ENCODE measurements around the gene ARHGAP26. TPM values are rescaled to one million over a fixed set of nuclear protein-coding genes. Genes with fewer than 3 reads are reported as not detected.
"Not testable (repeated sequence)": the region's sequence is repeated elsewhere in the genome, so short reads cannot be mapped to it uniquely, and the experiment has no call there.

Gene ARHGAP26
- total RNA-seq, 4 donors from 2014 or later, result 11.1 to 36.1 (median 21.8) TPM

- peak in 1 of 2 donors; percentile 55 for TF ChIP-seq CTCF (IDR thresholded peaks at IDR 0.05)
- H3K36me3 ChIP-seq, H3K27ac ChIP-seq: not testable (repeated sequence)
These were observed 195.3 kb downstream of the ARHGAP26 start for GRCh38 chr5:142965258-142966120.

GRCh38 chr5:142966121-142966420 is 195.9 kb downstream of the ARHGAP26 start:
- Histone ChIP-seq H3K9me3 (no peaks in the 10 kb centered on the region), H3K27ac (no peak overlapping the region), H3K4me3 (no peak overlapping the region), H3K27me3 (no peaks in the 10 kb centered on the region), H3K36me3 (no peaks in the 10 kb centered on the region), H3K4me1 (no peaks in the 10 kb centered on the region)
- TF ChIP-seq CTCF (IDR thresholded peaks at IDR 0.05), result no peak
- TF ChIP-seq POLR2A (IDR thresholded peaks at IDR 0.05), result no peak
- TF ChIP-seq POLR2AphosphoS5 (IDR thresholded peaks at IDR 0.05), result no peak
- TF ChIP-seq EP300 (IDR thresholded peaks at IDR 0.05), result no peak
- DNase-seq (ENCODE audit: low spot score in 2 of 2), result no peak
- 90% methylated on average over 3 of the region's 3 CpGs for WGBS

More at GRCh38 chr5:142965258-142966120, 195.3 kb downstream of the ARHGAP26 start:
- H3K27me3 ChIP-seq; H3K9me3 ChIP-seq; H3K4me3 ChIP-seq; H3K4me1 ChIP-seq; DNase-seq (ENCODE audit: low spot score in 2 of 2): not testable (repeated sequence)
- 51% methylated on average over 17 of the region's 17 CpGs for WGBS

- Histone ChIP-seq H3K27ac (no peak overlapping the region), H3K36me3 (no peaks in the 10 kb centered on the region), H3K4me3 (no peak overlapping the region), H3K9me3 (no peaks in the 10 kb centered on the region), H3K27me3 (no peaks in the 10 kb centered on the region), H3K4me1 (no peaks in the 10 kb centered on the region)
- 82% methylated on average over 2 of the region's 2 CpGs for WGBS
- no peak for DNase-seq (ENCODE audit: low spot score in 2 of 2)
- TF ChIP-seq POLR2A (IDR thresholded peaks at IDR 0.05), result no peak
These were observed 199.0 kb downstream of the ARHGAP26 start for GRCh38 chr5:142969186-142969585.

GRCh38 chr5:142969624-142970439 is 199.7 kb downstream of the ARHGAP26 start:
- no peaks in the 10 kb centered on the region for H3K9me3 ChIP-seq
- DNase-seq (ENCODE audit: low spot score in 2 of 2), result no peak
- no peaks in the 10 kb centered on the region for H3K27me3 ChIP-seq
- H3K4me1 ChIP-seq, result no peaks in the 10 kb centered on the region
- 76% methylated on average over 3 of the region's 3 CpGs for WGBS
- no peak overlapping the region for H3K27ac ChIP-seq
- H3K36me3 ChIP-seq, result no peaks in the 10 kb centered on the region
- no peak overlapping the region for H3K4me3 ChIP-seq
- no peak for TF ChIP-seq CTCF (IDR thresholded peaks at IDR 0.05)
- no peak for TF ChIP-seq POLR2A (IDR thresholded peaks at IDR 0.05)
- TF ChIP-seq POLR2AphosphoS5 (IDR thresholded peaks at IDR 0.05), result no peak
- TF ChIP-seq EP300 (IDR thresholded peaks at IDR 0.05), result no peak

GRCh38 chr5:142970440-142971030 is 200.4 kb downstream of the ARHGAP26 start:
- no peak for DNase-seq (ENCODE audit: low spot score in 2 of 2)
- Histone ChIP-seq H3K4me3 (no peak overlapping the region), H3K27ac (no peak overlapping the region), H3K36me3 (no peaks in the 10 kb centered on the region), H3K27me3 (no peaks in the 10 kb centered on the region), H3K4me1 (no peaks in the 10 kb centered on the region), H3K9me3 (no peaks in the 10 kb centered on the region)
- WGBS, result 91% methylated on average over 4 of the region's 4 CpGs
- TF ChIP-seq POLR2AphosphoS5 (IDR thresholded peaks at IDR 0.05) (no peak), EP300 (IDR thresholded peaks at IDR 0.05) (no peak), CTCF (IDR thresholded peaks at IDR 0.05) (no peak), POLR2A (IDR thresholded peaks at IDR 0.05) (no peak)
